ENCODE measurements around the gene ZNF526.

- TF ChIP-seq ZNF274 (IDR thresholded peaks at IDR 0.05; ENCODE audit: low read depth, low read length) (no peak), SUZ12 (IDR thresholded peaks at IDR 0.05; ENCODE audit: extremely low read depth, insufficient read depth, insufficient read length) (no peak), YY1 (IDR thresholded peaks at IDR 0.05; ENCODE audit: insufficient read depth, insufficient read length) (no peak)
Measured at GRCh38 chr19:42229855-42230351, 9.8 kb downstream of the ZNF526 start.

Data from NT2/D1 (cell line).